Lower leg skin (tissue), 3 donors: ENCODE data around the gene MICU1.

Experiments
- CTCF ChIP-seq, 3 donors: fragments of 450-650 bp; IDR thresholded peaks; one replicate each; pipeline ENCODE4 v1.5.1; 2016; ENCODE audit warnings: antibody characterized with exemption in 3 of 3, mild to moderate bottlenecking in 3 of 3, moderate library complexity in 2 of 3
- POLR2A ChIP-seq, 2 donors: fragments of 450-650 bp; IDR thresholded peaks; one replicate each; pipeline ENCODE4 v1.6.1; 2016 to 2017; ENCODE audit warnings: antibody characterized with exemption in 2 of 2, mild to moderate bottlenecking in 1 of 2, moderate library complexity in 1 of 2

DNA sequence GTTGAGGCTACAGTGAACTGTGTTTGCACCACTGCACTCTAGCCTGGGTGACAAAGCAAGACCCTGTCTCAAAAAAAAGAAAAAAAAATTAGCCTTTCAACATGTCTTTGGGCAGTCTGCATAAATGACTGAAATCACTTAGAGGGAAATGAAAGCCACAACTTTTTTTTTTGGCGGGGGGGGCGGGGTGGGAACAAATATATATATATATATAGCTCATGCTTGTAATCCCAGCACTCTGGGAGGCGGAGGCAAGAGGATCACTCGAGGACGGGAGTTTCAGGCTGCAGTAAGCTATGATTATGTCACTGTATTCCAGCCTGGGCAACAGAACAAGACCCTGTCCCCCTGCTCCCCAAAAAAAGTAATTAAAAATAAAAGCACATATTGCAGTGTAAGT, 23.4 kb upstream of the MICU1 start:
- TF ChIP-seq CTCF (IDR thresholded peaks at IDR 0.05) (no peak), POLR2A (IDR thresholded peaks at IDR 0.05) (no peak)
